HG02610 (cell line): ENCODE measurements around the gene SCUBE2.

Experiments used
- ATAC-seq: cut with Tn5 transposase; IDR thresholded peaks from one replicate; pipeline ENCODE4 v1.9.1; 2021; ENCODE audit warnings: mild to moderate bottlenecking, moderate library complexity; ENCODE audit not compliant: unreplicated experiment

The SCUBE2 gene

GRCh38 chr11:9091044-9091922, at the start of gene SCUBE2:
Gene SCUBE2 (minus strand): TSS chr11:9091599. CDS start chr11:9091528, 71 bp downstream.
- ATAC-seq = no peak

- no peak for ATAC-seq
These were observed 49.8 kb upstream of the SCUBE2 start for GRCh38 chr11:9141186-9141585.

GRCh38 chr11:9139628-9140357, 48.4 kb upstream of the SCUBE2 start:
- no peak for ATAC-seq

- ATAC-seq = no peak
These were observed 47.5 kb upstream of the SCUBE2 start for GRCh38 chr11:9138612-9139579.

- no peak for ATAC-seq
These were observed 46.7 kb upstream of the SCUBE2 start for GRCh38 chr11:9138133-9138453.

GRCh38 chr11:9137293-9138132, 46.1 kb upstream of the SCUBE2 start:
- peak; percentile 80 for ATAC-seq

GRCh38 chr11:9136741-9137140, 45.3 kb upstream of the SCUBE2 start:
- no peak for ATAC-seq

- no peak for ATAC-seq
These were observed 42.6 kb upstream of the SCUBE2 start for GRCh38 chr11:9133956-9134355.

- ATAC-seq = no peak
These were observed 40.9 kb upstream of the SCUBE2 start for GRCh38 chr11:9132203-9132878.

- ATAC-seq = no peak
These were observed 38.9 kb upstream of the SCUBE2 start for GRCh38 chr11:9130297-9130696.

GRCh38 chr11:9126636-9127035, 35.2 kb upstream of the SCUBE2 start:
- ATAC-seq = no peak

- ATAC-seq = no peak
These were observed 33.9 kb upstream of the SCUBE2 start for GRCh38 chr11:9125185-9125886.

GRCh38 chr11:9123595-9124304, 32.4 kb upstream of the SCUBE2 start:
- no peak for ATAC-seq

GRCh38 chr11:9121469-9121796, 30.0 kb upstream of the SCUBE2 start:
- no peak for ATAC-seq

GRCh38 chr11:9120664-9121468, 29.5 kb upstream of the SCUBE2 start:
- no peak for ATAC-seq

- ATAC-seq = no peak
These were observed 26.9 kb upstream of the SCUBE2 start for GRCh38 chr11:9118277-9118676.

GRCh38 chr11:9112075-9112474, 20.7 kb upstream of the SCUBE2 start:
- ATAC-seq = no peak
